Measurements from ENCODE around the gene SYT2. TPM values are rescaled to one million over a fixed set of nuclear protein-coding genes. Genes with fewer than 3 reads are reported as not detected.
"Not testable (repeated sequence)": the region's sequence is repeated elsewhere in the genome, so short reads cannot be mapped to it uniquely, and the experiment has no call there.

Gene SYT2
- total RNA-seq, 1 donor from 2014 or later, result 2.6 TPM

DNA sequence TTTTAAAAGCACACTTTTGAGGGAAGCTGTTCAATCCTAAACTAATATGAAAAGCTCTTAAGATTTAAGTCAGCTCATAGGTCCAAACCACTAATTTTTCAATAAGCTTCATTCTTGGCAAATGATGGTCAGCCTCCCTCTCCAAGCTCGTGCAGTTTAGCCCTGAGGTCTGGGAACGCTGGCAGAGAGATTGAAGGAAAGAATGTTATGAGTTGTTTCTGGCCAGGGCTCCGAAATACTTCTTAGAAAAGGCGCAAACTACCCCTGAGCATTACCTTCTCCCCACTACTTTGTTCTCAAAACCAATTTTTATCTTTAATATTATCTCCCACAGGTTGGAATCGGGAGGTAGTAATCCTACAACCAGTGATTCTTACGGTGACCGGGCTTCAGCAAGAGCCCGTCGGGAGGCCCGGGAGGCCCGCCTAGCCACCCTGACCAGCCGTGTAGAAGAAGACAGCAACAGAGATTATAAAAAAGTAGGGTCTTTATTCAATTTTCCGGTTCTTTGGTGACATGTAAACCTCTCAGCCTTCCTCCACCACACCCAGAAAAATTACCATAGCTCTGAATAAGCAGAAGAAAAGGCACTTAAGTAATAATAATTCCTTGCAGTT is 147.7 kb downstream of the SYT2 start:
- no peaks in the 10 kb centered on the region for H3K9me3 Mint-ChIP-seq
- H3K27ac Mint-ChIP-seq (ENCODE audit: unreplicated experiment), result no peak overlapping the region
- TF ChIP-seq, protein P1, sequence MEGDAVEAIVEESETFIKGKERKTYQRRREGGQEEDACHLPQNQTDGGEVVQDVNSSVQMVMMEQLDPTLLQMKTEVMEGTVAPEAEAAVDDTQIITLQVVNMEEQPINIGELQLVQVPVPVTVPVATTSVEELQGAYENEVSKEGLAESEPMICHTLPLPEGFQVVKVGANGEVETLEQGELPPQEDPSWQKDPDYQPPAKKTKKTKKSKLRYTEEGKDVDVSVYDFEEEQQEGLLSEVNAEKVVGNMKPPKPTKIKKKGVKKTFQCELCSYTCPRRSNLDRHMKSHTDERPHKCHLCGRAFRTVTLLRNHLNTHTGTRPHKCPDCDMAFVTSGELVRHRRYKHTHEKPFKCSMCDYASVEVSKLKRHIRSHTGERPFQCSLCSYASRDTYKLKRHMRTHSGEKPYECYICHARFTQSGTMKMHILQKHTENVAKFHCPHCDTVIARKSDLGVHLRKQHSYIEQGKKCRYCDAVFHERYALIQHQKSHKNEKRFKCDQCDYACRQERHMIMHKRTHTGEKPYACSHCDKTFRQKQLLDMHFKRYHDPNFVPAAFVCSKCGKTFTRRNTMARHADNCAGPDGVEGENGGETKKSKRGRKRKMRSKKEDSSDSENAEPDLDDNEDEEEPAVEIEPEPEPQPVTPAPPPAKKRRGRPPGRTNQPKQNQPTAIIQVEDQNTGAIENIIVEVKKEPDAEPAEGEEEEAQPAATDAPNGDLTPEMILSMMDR (conservative IDR thresholded peaks at IDR 0.05), result no peak
- no peak overlapping the region for H3K4me3 Mint-ChIP-seq
- H3K27me3 Mint-ChIP-seq (ENCODE audit: low read depth), result no peaks in the 10 kb centered on the region
- peaks cover 12% of the 10 kb centered on the region for H3K4me1 Mint-ChIP-seq
- H3K36me3 Mint-ChIP-seq (ENCODE audit: low read depth), result no peaks in the 10 kb centered on the region
- no peak for DNase-seq (ENCODE audit: low read depth, low spot score)

DNA sequence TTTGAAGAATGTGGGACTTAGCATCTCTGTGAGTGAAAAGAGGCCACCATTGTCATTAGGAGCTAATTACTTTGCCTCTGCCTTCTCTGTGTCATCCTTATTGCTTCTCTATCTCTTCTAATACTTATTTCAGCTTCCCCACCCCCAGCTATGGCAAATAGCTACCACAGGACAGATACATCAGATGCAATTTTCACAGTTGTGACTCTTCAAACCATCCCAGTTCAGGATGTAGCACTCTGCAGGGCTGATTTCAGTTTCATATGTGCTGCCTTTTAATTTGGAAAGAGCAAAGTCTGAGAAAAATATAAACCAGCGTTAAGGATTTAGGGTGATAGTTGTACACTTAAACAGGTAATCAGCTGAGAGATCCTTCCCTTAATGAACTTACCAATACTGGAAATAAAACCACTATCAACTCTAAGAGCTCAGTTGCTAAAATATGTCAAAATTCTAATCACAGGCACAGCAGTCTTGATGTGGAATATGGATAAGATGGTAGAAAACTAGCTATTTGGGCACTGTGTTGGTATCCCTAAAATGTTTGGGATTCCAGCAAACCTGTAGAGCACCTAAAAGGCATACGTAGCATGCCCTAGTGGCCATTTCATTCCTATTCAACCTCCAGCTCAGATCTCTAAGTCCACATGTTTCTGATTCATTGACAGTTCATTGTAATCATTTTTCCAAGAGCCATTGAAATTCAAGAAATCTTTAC is 148.4 kb downstream of the SYT2 start:
- H3K27me3 Mint-ChIP-seq (ENCODE audit: low read depth), result no peaks in the 10 kb centered on the region
- TF ChIP-seq, protein P1 (conservative IDR thresholded peaks at IDR 0.05), result peak; percentile 28
- no peaks in the 10 kb centered on the region for H3K9me3 Mint-ChIP-seq
- peaks cover 6% of the 10 kb centered on the region for H3K4me1 Mint-ChIP-seq
- no peaks in the 10 kb centered on the region for H3K36me3 Mint-ChIP-seq (ENCODE audit: low read depth)
- H3K27ac Mint-ChIP-seq (ENCODE audit: unreplicated experiment), result no peak overlapping the region
- H3K4me3 Mint-ChIP-seq, result no peak overlapping the region
- DNase-seq (ENCODE audit: low read depth, low spot score), result no peak

DNA sequence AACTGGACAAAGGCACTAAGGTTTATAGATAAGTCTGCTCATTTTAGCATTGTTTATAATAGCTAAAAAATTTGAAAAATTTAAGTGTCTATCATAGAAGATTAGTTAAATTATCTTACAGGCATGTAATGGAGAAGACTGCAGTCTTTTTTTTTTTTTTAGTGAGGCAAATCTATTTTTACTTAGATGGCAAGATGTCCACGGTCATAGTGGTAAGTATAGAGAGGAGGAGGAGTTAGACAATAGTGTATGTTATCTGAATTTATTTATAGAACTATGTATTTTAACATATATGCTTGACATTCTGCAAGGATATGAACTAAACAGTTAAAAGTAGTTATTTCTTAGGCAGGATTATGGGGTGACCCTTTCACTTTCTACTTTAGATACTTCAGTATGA is 149.0 kb downstream of the SYT2 start:
- DNase-seq (ENCODE audit: low read depth, low spot score), result no peak
- Mint-ChIP-seq H3K27ac (ENCODE audit: unreplicated experiment) (no peak overlapping the region), H3K36me3 (ENCODE audit: low read depth) (no peaks in the 10 kb centered on the region), H3K4me3 (no peak overlapping the region), H3K27me3 (ENCODE audit: low read depth) (no peaks in the 10 kb centered on the region), H3K4me1 (peaks cover 12% of the 10 kb centered on the region), H3K9me3 (no peaks in the 10 kb centered on the region)
- TF ChIP-seq, protein P1 (conservative IDR thresholded peaks at IDR 0.05), result no peak

GRCh38 chr1:202557662-202558061 is 152.6 kb downstream of the SYT2 start:
- H3K27me3 Mint-ChIP-seq (ENCODE audit: low read depth); DNase-seq (ENCODE audit: low read depth, low spot score); H3K36me3 Mint-ChIP-seq (ENCODE audit: low read depth); H3K9me3 Mint-ChIP-seq; H3K27ac Mint-ChIP-seq (ENCODE audit: unreplicated experiment); H3K4me3 Mint-ChIP-seq: not testable (repeated sequence)
- H3K4me1 Mint-ChIP-seq, result peaks cover 16% of the 10 kb centered on the region

DNA sequence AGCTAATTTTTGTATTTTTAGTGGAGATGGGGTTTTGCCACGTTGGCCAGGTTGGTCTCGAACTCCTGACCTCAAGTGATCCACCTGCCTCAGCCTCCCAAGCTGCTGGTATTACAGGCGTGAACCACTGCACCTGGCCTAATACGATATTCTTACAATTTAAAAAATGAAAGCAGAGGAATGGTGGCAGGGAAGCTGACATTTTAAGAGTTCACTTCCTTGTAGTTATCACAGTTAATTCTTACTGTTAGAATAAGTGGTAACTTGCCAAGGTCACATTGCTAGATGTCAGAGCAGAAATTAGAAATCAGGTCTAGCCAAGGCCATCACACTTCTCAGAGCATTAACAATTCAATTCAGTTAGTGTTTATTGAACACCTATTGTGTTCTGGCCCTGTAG is 154.2 kb downstream of the SYT2 start:
- H3K4me3 Mint-ChIP-seq; H3K27me3 Mint-ChIP-seq (ENCODE audit: low read depth); H3K36me3 Mint-ChIP-seq (ENCODE audit: low read depth); H3K27ac Mint-ChIP-seq (ENCODE audit: unreplicated experiment); H3K9me3 Mint-ChIP-seq; DNase-seq (ENCODE audit: low read depth, low spot score): not testable (repeated sequence)
- peaks cover 16% of the 10 kb centered on the region for H3K4me1 Mint-ChIP-seq

DNA sequence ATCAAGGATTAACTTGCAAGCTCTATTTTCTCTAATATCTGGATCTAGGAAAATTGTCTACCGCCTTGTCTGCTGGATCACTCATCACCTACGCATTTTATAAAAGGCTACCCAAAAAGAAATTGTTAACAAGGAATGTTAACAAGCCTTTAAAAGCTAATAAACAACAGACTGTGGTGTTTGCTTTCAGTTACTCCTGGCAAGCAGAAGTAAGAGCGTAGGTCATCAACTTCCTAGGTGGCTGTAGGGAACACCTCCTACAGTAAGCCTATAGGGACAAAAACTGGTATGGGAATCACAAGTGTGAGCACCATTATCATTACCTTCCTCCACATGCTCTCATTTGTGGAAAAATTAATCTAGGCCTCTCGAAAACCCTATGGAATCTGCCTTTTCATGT is 155.6 kb downstream of the SYT2 start:
- not testable (repeated sequence) for H3K4me3 Mint-ChIP-seq; H3K27me3 Mint-ChIP-seq (ENCODE audit: low read depth); H3K36me3 Mint-ChIP-seq (ENCODE audit: low read depth); H3K27ac Mint-ChIP-seq (ENCODE audit: unreplicated experiment); H3K9me3 Mint-ChIP-seq; DNase-seq (ENCODE audit: low read depth, low spot score)
- peaks cover 16% of the 10 kb centered on the region for H3K4me1 Mint-ChIP-seq

DNA sequence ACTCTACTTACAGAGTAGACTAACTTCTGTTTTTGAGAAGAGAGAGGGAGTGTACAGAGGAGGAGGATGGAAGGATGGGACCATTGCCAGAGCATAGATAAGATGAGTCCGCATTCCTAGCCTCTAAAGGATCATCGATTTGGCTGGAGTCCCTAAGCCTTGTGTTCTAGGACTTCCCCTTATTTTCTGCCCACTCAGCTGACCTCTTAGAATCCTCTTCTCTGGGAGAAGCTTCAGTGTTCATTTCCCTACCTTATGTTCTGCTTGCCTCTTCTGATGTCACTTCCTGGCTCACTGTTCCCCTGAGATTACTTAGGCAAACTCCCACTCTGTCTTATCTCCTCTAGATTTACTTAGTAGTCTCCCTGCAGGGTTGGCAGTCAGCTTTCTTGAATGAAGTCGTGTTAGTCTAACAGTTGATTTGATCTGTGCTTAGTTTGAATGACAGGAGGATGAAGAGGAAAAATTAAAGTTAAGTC is 156.7 kb downstream of the SYT2 start:
- H3K27me3 Mint-ChIP-seq (ENCODE audit: low read depth), result no peaks in the 10 kb centered on the region
- no peak for DNase-seq (ENCODE audit: low read depth, low spot score)
- H3K4me3 Mint-ChIP-seq, result no peak overlapping the region
- H3K27ac Mint-ChIP-seq (ENCODE audit: unreplicated experiment), result no peak overlapping the region
- no peaks in the 10 kb centered on the region for H3K36me3 Mint-ChIP-seq (ENCODE audit: low read depth)
- no peaks in the 10 kb centered on the region for H3K9me3 Mint-ChIP-seq
- TF ChIP-seq, protein P1 (conservative IDR thresholded peaks at IDR 0.05), result no peak
- peaks cover 16% of the 10 kb centered on the region for H3K4me1 Mint-ChIP-seq

DNA sequence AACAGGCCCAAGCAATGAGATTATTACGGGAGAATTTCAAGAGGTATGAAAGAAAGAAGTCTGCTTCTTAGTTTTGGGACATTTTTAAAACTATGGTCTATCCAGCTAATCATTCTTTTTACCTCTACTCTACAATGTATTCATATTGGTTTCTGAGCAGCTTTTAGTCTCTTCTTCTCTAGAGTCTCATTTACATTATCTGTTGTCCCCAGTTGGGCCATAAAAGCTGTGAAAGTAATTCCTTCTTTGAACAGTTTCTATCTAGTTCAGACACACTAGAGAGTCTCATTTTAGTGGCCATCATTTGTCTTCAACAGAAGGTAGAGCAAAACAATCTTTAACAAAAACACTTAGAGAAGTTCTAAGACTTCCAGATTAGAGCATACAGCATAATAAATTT is 157.2 kb downstream of the SYT2 start:
- H3K4me3 Mint-ChIP-seq; H3K9me3 Mint-ChIP-seq; H3K36me3 Mint-ChIP-seq (ENCODE audit: low read depth); H3K27me3 Mint-ChIP-seq (ENCODE audit: low read depth); H3K27ac Mint-ChIP-seq (ENCODE audit: unreplicated experiment); DNase-seq (ENCODE audit: low read depth, low spot score): not testable (repeated sequence)
- peaks cover 14% of the 10 kb centered on the region for H3K4me1 Mint-ChIP-seq

DNA sequence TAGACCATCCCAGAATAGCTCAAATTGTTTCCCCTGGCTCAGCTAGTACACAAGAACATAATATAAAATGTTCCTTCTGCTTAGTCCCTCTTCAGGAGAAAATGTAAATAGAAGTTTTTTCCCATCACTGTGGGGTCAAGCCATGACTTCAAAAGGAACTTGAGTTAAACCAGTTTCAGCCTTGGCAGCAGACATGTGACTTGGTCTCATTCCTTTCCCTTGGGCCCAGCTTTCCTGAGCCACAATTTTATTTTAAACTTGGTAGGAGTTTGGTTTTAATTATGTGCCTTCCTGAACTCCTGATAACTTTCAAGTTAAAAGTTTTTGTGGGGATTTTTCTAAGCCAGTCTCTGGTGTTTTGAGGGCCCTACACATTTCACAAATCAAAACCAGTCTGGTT is 157.6 kb downstream of the SYT2 start:
- H3K27me3 Mint-ChIP-seq (ENCODE audit: low read depth); H3K36me3 Mint-ChIP-seq (ENCODE audit: low read depth); DNase-seq (ENCODE audit: low read depth, low spot score); H3K27ac Mint-ChIP-seq (ENCODE audit: unreplicated experiment); H3K4me3 Mint-ChIP-seq; H3K4me1 Mint-ChIP-seq; H3K9me3 Mint-ChIP-seq: not testable (repeated sequence)
